Medulla oblongata (tissue), 1 donor: Measurements from ENCODE around the gene DDIT4.

Experiments
- DNase-seq: peaks from one replicate; pipeline ENCODE4 v3.0.0-alpha.2; 2015; ENCODE audit errors: extremely low spot score

DDIT4 gene

DNA sequence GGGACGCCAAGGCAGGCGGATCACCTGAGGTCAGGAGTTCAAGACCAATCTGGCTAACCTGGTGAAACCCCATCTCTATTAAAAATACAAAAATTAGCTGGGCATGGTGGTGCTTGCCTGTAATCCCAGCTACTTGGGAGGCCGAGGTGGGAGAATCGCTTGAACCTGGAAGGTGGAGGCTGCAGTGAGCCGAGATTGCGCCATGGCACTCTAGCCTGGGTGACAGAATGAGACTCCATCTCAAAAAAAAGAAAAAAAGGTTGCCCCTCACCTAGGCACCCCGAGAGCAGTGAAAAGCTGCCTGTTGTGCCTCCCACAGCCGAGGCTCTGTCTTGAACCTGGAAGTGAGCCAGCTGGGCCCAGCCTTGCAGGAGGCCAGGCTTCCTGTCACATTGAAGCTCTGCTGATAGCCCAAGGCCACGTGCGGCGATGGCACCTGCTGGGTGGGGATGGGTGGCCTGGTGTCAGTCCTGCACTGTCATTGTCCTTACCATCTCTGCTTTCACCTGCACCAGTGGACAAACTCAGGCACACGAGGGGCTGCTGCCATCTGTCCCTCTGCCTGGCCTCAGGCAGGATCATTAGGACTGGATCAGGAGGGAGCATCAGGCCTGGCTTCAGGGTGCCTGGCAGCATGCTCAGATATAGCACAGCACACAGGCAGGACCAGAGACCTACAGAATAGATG is 43.2 kb downstream of the DDIT4 start:
- DNase-seq, result peak; percentile 65

DNA sequence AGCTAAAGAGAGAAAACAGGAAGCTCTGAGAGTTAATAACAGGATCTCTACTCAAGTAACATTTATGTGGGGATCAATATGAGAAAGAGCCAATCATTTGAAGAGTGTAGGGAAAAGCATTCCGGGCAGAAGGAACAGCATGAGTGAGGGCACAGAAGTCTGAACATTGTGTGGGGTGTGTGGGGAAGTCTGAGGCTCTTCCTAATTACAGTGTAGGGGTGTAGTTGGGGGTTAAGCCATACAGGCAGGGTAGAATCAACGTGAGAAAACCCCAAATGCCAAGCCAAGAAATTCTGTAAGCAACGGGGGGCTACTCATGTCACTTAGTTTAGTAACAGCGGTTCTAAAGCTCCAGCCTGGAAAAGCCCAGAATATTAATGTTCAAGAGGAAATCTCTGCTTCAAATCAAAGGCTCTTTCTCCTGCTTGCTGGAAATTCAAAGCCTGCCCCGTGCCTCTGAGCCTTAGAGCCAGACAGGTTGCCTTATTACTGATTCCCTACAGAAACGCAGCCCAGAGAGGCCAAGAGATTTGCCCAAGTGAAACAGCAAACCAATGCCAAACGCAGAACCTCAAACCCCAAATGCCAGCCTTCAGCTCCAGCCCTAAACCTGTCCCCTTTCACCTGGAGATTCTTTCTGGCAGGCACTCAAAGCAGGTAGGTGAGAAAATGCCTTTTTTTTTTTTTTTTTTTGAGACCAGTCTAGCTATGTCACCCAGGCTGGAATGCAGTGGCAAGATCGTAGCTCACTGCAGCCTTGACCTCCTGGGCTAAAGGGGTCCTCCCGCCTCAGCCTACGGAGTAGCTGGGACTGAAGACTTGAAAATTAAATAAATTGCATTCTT is 44.9 kb downstream of the DDIT4 start:
- no peak for DNase-seq

DNA sequence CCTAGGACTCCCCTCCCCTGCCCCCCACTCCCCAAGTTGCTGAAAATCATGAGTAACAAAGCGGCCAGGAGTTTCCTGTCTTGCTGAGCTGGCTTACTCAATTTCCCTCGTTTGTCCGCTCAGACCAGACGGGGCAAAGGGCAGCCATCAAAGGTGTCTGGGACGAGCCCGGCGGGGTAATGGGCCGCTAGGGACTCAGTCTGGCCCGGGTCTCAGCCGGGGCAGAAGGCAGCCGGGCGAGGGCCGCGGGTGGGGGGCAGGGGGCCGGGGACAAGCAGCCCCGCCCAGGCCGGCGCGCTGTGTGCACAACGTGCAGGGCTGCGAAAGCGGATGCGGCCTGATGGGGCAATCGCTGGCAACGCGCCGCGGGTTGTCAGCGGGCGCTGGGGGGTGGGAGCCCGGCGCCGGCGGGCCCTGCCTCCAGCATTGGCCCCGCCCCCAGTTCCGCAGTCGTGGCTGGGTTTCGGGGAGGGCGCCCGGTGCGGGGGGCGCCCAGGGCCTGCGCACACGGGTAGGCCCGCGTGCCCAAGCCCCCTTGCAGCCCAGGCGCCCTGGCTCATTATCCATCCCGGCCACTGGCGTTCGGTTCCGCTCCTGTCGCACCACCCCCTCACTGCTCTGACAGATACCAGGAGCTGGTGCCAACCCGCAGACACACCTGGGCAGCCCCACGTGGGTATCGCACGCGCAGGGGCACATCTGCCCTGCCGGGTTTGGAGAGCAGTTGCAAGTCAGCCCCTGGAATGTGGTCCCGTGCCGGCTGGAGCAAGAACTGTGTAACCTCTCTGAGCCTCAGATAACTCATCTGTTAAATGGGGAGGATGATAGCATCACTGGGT is 45.9 kb downstream of the DDIT4 start:
- DNase-seq, result peak; percentile 90

- DNase-seq, result peak; percentile 57
Observed at GRCh38 chr10:72320676-72321247, 47.0 kb downstream of the DDIT4 start.

- DNase-seq, result no peak
Observed at GRCh38 chr10:72321248-72322029, 47.7 kb downstream of the DDIT4 start.

GRCh38 chr10:72322030-72322279 is 48.2 kb downstream of the DDIT4 start:
- no peak for DNase-seq

DNA sequence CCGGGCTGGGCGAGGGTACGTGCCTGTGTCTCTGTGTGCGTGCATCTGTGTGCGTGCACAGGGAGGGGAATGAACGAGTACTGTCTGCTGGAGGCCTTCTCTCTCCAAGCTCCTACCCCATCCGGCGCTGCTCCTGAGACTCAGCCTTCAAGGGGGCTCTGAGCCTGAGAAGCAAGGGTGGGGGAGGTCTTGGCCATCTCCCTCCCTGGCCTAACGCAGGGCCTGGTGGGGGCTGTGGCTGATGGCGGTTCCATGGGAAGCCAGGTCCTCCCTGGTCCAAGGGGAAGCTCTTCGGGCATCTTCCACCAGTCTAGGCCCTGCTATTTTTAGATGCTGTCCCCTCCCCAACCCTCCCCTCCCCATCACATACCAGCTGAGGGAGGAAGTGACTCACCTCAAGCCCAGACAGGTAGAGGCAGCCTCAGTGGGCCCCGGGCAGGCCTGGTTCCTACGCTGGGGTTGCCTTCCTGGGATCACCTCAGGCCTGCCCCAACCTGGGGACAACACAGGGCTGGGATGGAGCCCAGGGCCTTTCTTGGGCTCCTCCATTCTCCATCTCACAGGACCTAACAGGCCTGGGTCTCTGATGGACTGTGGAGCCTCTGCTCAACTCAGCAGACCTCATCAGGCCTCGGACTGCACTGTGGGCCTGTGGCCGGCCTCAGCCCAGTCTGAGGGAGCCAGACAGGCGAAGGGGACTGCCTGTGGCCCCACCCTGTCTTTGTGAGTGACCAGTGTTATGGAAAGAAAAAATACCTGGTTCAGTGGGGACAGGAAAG is 48.7 kb downstream of the DDIT4 start:
- DNase-seq, result peak; percentile 1

- DNase-seq, result peak; percentile 1
Observed at GRCh38 chr10:72323108-72323749, 49.5 kb downstream of the DDIT4 start.

DNA sequence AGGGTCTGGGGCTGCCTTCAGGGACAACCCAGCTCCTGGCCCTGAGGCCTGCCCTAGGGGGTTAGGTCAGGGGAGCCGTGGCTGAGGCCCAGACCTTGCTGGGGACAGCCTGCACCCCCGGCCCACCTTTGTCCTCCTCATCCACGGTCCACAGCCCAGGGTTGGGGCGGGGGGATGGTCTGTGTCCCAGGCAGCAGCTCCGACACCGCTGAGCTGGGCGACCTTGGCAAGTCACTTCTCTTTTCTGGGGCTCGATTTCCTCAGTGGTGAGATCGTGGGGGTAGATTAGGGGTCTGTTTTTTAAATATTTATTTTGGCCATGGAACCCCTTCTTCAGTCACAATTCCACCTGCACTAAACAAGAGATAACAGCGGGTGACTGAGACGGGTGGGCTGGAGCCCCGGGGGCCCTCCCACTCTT is 50.1 kb downstream of the DDIT4 start:
- DNase-seq, result peak; percentile 5
